GM12878 (cell line): ENCODE data around the gene PTPN14.

Source experiments
- CREM ChIP-seq: IDR thresholded peaks from 2 replicates; pipeline ENCODE4 v1.6.1; 2014; ENCODE audit warnings: antibody characterized with exemption, low read depth
- DPF2 ChIP-seq: fragments of 450-650 bp; IDR thresholded peaks from 2 replicates; pipeline ENCODE4 v1.6.1; 2017; ENCODE audit warnings: mild to moderate bottlenecking
- ESRRA ChIP-seq: IDR thresholded peaks from 2 replicates; pipeline ENCODE4 v1.6.1; 2012; ENCODE audit warnings: mild to moderate bottlenecking, low read length, improper control_type of control experiment
- FOS ChIP-seq: IDR thresholded peaks from 3 replicates; pipeline ENCODE4 v1.6.1; 2011; ENCODE audit warnings: borderline replicate concordance; ENCODE audit not compliant: insufficient read length; ENCODE audit errors: extremely low read depth
- MYC ChIP-seq: IDR thresholded peaks from 2 replicates; pipeline ENCODE4 v1.6.1; 2011; ENCODE audit warnings: mild to moderate bottlenecking, low read length, moderate library complexity, inconsistent platforms; ENCODE audit not compliant: insufficient read depth, insufficient replicate concordance, insufficient read length, severe bottlenecking
- POLR2AphosphoS5 ChIP-seq: IDR thresholded peaks from 2 replicates; pipeline ENCODE4 v1.6.1; 2011; ENCODE audit warnings: mild to moderate bottlenecking, low read length, inconsistent platforms
- SIN3A ChIP-seq: IDR thresholded peaks from 2 replicates; pipeline ENCODE4 v1.6.1; 2012; ENCODE audit warnings: low read depth, low read length, improper control_type of control experiment
- TCF3 ChIP-seq: IDR thresholded peaks from 2 replicates; pipeline ENCODE4 v1.6.1; 2012; ENCODE audit warnings: low read depth, mild to moderate bottlenecking, low read length, borderline replicate concordance; ENCODE audit not compliant: insufficient read depth
- TCF7 ChIP-seq: IDR thresholded peaks from 2 replicates; pipeline ENCODE4 v1.6.1; 2014; ENCODE audit warnings: antibody characterized with exemption, borderline replicate concordance

DNA sequence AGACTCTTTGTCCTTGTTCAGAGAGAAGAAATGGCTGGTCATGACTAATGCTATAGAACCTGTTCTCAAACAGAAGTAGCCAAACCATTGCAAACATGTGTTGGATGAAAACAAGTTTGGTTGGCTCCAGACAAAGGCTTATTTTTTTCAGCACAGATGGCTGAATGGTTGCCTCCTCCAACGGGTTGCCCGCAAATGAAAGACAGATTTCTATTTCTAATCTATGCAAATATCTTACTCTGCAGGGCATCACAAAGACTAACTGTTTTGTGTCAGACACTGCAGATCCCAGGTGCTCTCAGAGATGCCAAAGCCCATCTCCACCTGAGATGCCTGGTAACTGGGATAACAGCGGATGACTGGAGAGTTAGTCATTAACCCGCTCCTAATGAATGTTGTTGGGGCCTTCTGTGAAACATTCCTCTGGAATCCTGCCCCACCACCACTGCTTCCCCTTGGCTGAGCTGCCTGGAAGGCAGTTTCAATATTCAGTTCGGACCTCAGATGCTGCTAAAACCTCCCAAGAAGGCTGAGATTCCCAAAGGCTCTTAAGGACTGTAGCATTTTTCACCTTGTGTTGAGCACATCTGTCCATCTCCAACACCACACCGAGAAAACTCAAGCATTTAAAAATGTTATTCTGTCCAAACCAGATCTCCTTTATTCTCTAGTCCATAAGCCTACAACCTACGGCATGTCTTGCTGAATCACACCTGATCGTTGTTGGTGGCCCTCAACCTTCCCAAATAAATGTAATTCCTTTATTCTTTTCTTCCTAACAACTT lies 104.4 kb downstream of the PTPN14 start:
- TF ChIP-seq TCF7 (no peak), CREM (no peak), SIN3A (no peak), POLR2AphosphoS5 (no peak), ESRRA (no peak), FOS (no peak), TCF3 (no peak), MYC (no peak), DPF2 (no peak)
